Measurements from ENCODE around the gene IZUMO4.

DNA sequence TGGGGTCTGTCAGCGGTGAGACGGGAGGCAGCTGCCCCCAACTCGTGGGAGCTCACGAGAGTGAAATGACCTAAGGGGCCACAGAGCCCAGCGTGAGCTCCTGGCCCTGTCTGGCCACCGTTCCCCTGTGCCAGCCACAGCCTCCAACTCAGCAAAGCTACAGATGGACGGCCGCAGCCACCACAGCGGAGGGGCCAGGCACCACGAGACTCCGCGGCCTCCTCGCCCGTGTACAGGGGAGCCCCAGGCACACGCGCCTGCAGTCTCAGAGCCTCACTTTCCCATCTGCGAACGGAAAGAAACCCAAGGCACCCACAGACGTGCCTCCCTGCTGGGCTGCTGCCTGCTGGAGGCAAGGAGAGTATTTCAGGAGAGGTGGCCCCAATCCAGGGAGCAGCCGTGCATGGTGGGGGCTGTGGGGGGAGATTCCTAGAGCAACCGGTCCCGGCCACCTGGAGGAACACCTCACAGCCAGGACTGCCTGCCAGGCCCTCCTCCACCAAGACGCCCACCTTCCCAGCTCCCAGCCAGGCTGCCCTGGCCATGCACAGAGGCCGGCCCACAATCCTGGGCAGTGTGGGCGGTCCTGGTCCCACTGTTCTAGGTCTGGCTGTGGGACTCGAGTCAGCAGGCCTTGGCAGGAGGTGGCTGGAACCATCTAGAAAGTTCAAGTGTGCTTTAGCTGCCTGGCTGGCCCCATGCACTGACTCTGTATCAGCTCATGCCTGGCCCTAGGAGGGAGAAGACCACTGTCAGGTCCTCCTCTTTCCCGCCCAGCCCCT lies 47.6 kb upstream of the IZUMO4 start:
- no peak for TF ChIP-seq POLR2A (IDR thresholded peaks at IDR 0.05)
- TF ChIP-seq, protein P1, sequence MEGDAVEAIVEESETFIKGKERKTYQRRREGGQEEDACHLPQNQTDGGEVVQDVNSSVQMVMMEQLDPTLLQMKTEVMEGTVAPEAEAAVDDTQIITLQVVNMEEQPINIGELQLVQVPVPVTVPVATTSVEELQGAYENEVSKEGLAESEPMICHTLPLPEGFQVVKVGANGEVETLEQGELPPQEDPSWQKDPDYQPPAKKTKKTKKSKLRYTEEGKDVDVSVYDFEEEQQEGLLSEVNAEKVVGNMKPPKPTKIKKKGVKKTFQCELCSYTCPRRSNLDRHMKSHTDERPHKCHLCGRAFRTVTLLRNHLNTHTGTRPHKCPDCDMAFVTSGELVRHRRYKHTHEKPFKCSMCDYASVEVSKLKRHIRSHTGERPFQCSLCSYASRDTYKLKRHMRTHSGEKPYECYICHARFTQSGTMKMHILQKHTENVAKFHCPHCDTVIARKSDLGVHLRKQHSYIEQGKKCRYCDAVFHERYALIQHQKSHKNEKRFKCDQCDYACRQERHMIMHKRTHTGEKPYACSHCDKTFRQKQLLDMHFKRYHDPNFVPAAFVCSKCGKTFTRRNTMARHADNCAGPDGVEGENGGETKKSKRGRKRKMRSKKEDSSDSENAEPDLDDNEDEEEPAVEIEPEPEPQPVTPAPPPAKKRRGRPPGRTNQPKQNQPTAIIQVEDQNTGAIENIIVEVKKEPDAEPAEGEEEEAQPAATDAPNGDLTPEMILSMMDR (IDR thresholded peaks at IDR 0.05): no peak
- no peak for TF ChIP-seq POLR2AphosphoS5 (IDR thresholded peaks at IDR 0.05)
